GM19193 (cell line): ENCODE results near the gene CHI3L2.

ENCODE experiments used
- POLR2A ChIP-seq: IDR thresholded peaks from 4 replicates; pipeline ENCODE4 v1.6.1; 2011; ENCODE audit not compliant: insufficient read depth, insufficient read length; ENCODE audit errors: extremely low read depth

The CHI3L2 gene

GRCh38 chr1:111198836-111199235 is 28.7 kb upstream of the CHI3L2 start:
- no peak for TF ChIP-seq POLR2A

GRCh38 chr1:111199329-111199728 is 28.2 kb upstream of the CHI3L2 start:
- TF ChIP-seq POLR2A, result no peak

GRCh38 chr1:111199881-111200801 is 27.4 kb upstream of the CHI3L2 start, which contains the start of gene DENND2D:
Gene DENND2D (minus strand): TSS chr1:111200646. CDS start chr1:111200459, 187 bp downstream.
- peak; percentile 8 for TF ChIP-seq POLR2A

GRCh38 chr1:111200802-111201161 is 26.7 kb upstream of the CHI3L2 start:
- TF ChIP-seq POLR2A, result no peak

DNA sequence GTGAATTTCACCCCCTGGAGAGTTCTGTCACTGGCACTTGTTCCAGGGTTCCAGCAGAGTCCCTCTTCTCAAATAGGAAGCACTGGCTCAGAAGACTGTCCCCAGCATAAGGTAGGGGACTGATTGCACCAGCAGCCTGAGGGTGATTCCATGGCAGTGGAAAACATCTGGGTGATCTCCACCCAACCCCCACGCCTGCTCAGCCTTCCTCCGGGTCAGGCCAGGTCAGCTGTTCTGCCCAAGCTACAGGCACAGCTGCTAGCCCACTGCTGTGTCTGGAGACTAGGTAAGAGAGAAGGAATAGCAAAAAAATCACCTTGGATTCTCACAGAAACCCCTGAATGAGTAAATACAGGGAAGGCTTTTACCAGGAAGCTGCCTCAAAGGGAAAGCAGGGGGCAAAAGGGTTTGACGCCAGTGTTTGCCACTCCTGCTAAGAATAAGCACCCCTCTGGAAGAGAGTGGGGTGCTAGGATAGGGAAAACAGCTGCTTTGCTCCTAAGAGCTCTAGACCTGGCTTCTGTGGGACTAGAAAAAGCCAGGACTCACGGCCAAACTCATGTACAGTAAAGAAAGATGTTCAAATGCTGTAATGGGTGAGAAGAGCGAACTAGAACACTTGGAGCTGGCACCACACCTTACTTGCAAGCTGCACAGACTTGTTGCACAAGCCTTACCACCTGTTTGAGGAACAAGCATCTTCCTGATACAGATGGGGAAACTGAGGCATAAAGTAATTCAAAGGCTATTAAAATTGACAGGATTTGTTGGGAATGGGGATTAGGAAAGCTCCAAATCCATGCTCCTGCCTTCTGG is 26.0 kb upstream of the CHI3L2 start:
- no peak for TF ChIP-seq POLR2A

- TF ChIP-seq POLR2A, result no peak
Measured at GRCh38 chr1:111202366-111202706, 25.2 kb upstream of the CHI3L2 start.

DNA sequence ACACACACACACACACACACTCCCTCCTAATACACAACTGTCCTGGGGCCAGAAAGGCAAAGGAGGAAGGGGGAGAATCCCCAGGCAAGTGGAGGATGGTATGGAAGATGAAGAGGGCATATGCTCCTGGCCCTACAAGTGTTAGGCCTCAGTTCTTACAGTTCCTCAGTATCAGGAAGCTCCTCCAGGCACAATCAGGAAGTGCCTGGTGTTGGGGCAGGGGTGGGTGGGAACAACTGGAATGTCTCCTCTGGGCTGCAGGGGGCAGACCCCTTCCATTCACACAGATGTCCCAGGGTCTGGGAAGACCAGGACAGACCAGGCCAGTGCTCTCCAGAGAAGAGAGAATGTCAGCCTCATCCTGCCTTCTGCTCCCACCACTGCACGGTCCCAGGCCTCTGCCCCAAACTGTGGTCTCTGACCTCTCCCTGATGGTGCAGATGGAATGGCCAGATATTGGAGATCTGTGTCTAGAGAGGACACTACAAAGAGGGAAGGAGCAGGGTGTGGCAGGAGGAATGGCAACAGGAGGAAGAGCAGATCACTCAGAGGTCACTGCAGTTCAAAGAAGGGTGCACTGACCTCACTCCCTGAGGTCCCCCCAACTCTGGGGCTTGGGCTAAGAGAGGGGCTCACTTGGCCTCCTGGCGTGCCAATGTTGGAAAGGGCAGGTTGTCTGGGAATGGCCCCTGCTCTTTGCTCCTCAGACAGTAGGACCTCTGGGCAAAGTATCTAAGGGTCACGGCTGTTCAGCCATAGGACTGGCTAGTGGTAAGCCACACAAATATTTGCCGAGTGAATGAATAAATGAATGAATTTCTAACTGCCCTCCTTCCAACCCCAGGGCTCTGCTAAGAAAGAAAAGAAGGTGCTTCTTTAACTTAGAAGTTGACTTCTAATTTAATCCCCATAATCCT is 24.5 kb upstream of the CHI3L2 start:
- no peak for TF ChIP-seq POLR2A

DNA sequence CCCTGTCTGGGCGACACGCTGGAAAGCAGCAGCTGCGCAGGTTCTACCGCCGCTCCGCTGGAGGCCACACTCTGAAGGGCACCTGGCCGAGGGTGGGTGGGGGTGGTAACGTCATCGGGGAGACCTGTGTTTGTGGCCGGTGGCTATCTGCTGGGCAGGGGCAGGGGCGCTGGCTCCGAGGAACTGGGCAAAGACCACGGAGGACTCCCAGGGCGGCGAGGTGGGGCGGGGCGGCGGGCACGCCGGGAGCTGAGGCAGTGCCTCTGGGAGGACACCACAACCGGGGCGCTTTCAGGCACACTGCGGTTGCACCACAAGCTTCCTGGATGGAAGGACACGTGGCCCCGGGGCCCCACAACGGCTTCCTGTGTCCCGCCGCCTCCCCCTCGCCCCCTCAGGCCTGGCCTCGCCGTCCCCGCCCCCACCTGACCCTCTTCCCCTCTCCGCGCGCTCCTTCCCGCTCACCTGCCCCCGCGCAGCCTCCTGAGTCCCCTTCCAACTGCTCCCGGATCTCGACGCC is 23.8 kb upstream of the CHI3L2 start:
- TF ChIP-seq POLR2A, result peak; percentile 79

- peak; percentile 72 for TF ChIP-seq POLR2A
Measured at GRCh38 chr1:111204201-111204982, 23.1 kb upstream of the CHI3L2 start.

- TF ChIP-seq POLR2A, result no peak
Measured at GRCh38 chr1:111204983-111205713, 22.4 kb upstream of the CHI3L2 start.

- no peak for TF ChIP-seq POLR2A
Measured at GRCh38 chr1:111205714-111206050, 21.8 kb upstream of the CHI3L2 start.

DNA sequence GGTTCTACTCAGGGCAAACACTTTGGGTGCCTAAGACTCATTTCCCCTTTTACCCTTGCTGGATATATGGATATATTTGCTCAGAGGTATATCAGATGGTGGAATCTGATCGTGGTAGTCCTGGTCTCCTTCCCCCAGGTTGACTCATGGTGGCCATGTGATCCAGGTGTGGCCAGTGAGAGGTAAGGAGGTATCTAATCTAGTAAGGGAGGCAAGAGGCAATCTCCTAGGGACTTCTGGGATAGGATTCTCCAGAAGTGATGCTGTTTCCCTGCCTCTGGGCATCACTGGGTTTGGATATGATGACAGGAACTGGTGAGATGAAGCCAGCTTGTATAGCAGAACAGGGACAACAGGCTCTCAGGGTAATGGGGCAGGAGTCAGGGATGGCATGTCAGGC is 18.6 kb upstream of the CHI3L2 start:
- TF ChIP-seq POLR2A, result no peak

DNA sequence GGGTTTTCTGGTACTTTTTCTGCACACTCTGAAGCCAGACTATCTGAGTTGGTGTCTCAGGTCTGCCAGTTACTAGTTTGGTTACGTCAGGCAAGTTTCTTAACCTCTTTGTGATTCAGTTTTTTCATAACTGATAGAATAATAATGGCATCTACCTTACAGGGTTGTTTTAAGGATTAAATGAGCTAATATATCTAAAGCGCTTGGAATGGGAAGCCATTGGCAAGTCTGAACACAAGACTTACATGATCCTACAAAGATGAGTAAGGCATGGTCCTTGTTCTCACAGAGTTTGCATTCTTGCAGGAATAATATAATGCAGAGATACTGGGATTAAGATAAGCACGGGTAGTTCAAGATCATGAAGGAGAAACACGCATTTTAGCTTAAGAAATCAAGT is 17.9 kb upstream of the CHI3L2 start:
- no peak for TF ChIP-seq POLR2A
